ENCODE measurements around the gene KPNA2. TPM values are rescaled to one million over a fixed set of nuclear protein-coding genes. Genes with fewer than 3 reads are reported as not detected.

Gene KPNA2
- polyA plus RNA-seq, 1 donor (not counting 4 experiments of a cell fraction or from before 2014, with no cell fraction given): 186 TPM

- H3K4me3 ChIP-seq (ENCODE audit: control insufficient read depth in 2 of 3, extremely low read depth in 1 of 3, insufficient read depth in 2 of 3, low read depth in 1 of 3, low read length in 3 of 3): no peak overlapping the region
- FAIRE-seq: no peak
- TF ChIP-seq CTCF (optimal IDR thresholded peaks at IDR 0.05 in 1 of 3, IDR thresholded peaks at IDR 0.05 in 1 of 3, conservative IDR thresholded peaks at IDR 0.05 in 1 of 3; ENCODE audit: extremely low read depth in 1 of 3, insufficient read depth in 2 of 3, low read length in 3 of 3): no peak
- TF ChIP-seq EZH2 (IDR thresholded peaks at IDR 0.05; ENCODE audit: low read length): no peak
Measured at GRCh38 chr17:68052810-68053209, 17.3 kb downstream of the KPNA2 start.

GRCh38 chr17:68053231-68054013 is 17.9 kb downstream of the KPNA2 start:
- FAIRE-seq (no peak), DNase-seq (ENCODE audit: low read depth, low spot score) (no peak)
- Histone ChIP-seq H3K27me3 (ENCODE audit: control insufficient read depth, extremely low read depth, insufficient read depth, low read length) (no peaks in the 10 kb centered on the region), H4K20me1 (ENCODE audit: control insufficient read depth, extremely low read depth, insufficient read depth, low read length) (no peaks in the 10 kb centered on the region), H3K79me2 (ENCODE audit: control insufficient read depth, insufficient read depth, low read length) (no peaks in the 10 kb centered on the region), H3K36me3 (ENCODE audit: control insufficient read depth in 2 of 2, extremely low read depth in 1 of 2, insufficient read depth in 2 of 2, low read length in 2 of 2) (no peaks in the 10 kb centered on the region), H3K27ac (ENCODE audit: control insufficient read depth, insufficient read depth, low read length) (no peak overlapping the region), H3K9me1 (ENCODE audit: control insufficient read depth, extremely low read depth, insufficient read depth, low read length) (no peaks in the 10 kb centered on the region), H3K9me3 (ENCODE audit: control insufficient read depth, low read depth, low read length) (no peaks in the 10 kb centered on the region), H2AFZ (ENCODE audit: control insufficient read depth, low read length) (no peak overlapping the region), H3K4me1 (ENCODE audit: control insufficient read depth, extremely low read depth, insufficient read depth, low read length) (peaks cover 3% of the 10 kb centered on the region), H3K4me3 (ENCODE audit: control insufficient read depth in 2 of 3, extremely low read depth in 1 of 3, insufficient read depth in 2 of 3, low read depth in 1 of 3, low read length in 3 of 3) (no peak overlapping the region), H3K4me2 (ENCODE audit: control insufficient read depth, extremely low read depth, insufficient read depth, low read depth, low read length) (no peak overlapping the region), H3K9ac (ENCODE audit: control insufficient read depth, extremely low read depth, insufficient read depth, low read length) (no peak overlapping the region)
- TF ChIP-seq EZH2 (IDR thresholded peaks at IDR 0.05; ENCODE audit: low read length): no peak
- TF ChIP-seq CTCF (optimal IDR thresholded peaks at IDR 0.05 in 1 of 3, IDR thresholded peaks at IDR 0.05 in 1 of 3, conservative IDR thresholded peaks at IDR 0.05 in 1 of 3; ENCODE audit: extremely low read depth in 1 of 3, insufficient read depth in 2 of 3, low read length in 3 of 3): no peak
- dilution Hi-C loops (cut with MboI; ENCODE audit: extremely low pct_ligation_motif_present, low sequenced_read_pairs): no loop called here

More at GRCh38 chr17:68052810-68053209, 17.3 kb downstream of the KPNA2 start:
- H4K20me1 ChIP-seq (ENCODE audit: control insufficient read depth, extremely low read depth, insufficient read depth, low read length): no peaks in the 10 kb centered on the region
- peaks cover 0 to 1% of the 10 kb centered on the region in 2 experiments for H3K36me3 ChIP-seq (ENCODE audit: control insufficient read depth in 2 of 2, extremely low read depth in 1 of 2, insufficient read depth in 2 of 2, low read length in 2 of 2)
- H2AFZ ChIP-seq (ENCODE audit: control insufficient read depth, low read length): no peak overlapping the region
- dilution Hi-C loops (cut with MboI; ENCODE audit: extremely low pct_ligation_motif_present, low sequenced_read_pairs): no loop called here
- H3K79me2 ChIP-seq (ENCODE audit: control insufficient read depth, insufficient read depth, low read length): no peaks in the 10 kb centered on the region
- H3K4me2 ChIP-seq (ENCODE audit: control insufficient read depth, extremely low read depth, insufficient read depth, low read depth, low read length): no peak overlapping the region
- no peaks in the 10 kb centered on the region for H3K27me3 ChIP-seq (ENCODE audit: control insufficient read depth, extremely low read depth, insufficient read depth, low read length)
- H3K9me3 ChIP-seq (ENCODE audit: control insufficient read depth, low read depth, low read length): no peaks in the 10 kb centered on the region
- DNase-seq (ENCODE audit: low read depth, low spot score): no peak
- no peak overlapping the region for H3K27ac ChIP-seq (ENCODE audit: control insufficient read depth, insufficient read depth, low read length)
- H3K4me1 ChIP-seq (ENCODE audit: control insufficient read depth, extremely low read depth, insufficient read depth, low read length): peaks cover 3% of the 10 kb centered on the region
- H3K9ac ChIP-seq (ENCODE audit: control insufficient read depth, extremely low read depth, insufficient read depth, low read length): no peak overlapping the region
- no peaks in the 10 kb centered on the region for H3K9me1 ChIP-seq (ENCODE audit: control insufficient read depth, extremely low read depth, insufficient read depth, low read length)

All from keratinocyte (primary cell).